GM18858 (cell line): Measurements from ENCODE around the gene NFATC1.
"Not testable (repeated sequence)": the region's sequence is repeated elsewhere in the genome, so short reads cannot be mapped to it uniquely, and the experiment has no call there.

ENCODE experiments used
- ATAC-seq: cut with Tn5 transposase; IDR thresholded peaks from one replicate; pipeline ENCODE4 v1.9.1; 2021; ENCODE audit not compliant: unreplicated experiment

The NFATC1 gene

GRCh38 chr18:79503406-79503805 lies 107.7 kb downstream of the NFATC1 start:
- ATAC-seq = no peak

- no peak for ATAC-seq
Measured at GRCh38 chr18:79504034-79504433, 108.3 kb downstream of the NFATC1 start.

- not testable (repeated sequence) for ATAC-seq
Measured at GRCh38 chr18:79504495-79504894, 108.8 kb downstream of the NFATC1 start.

GRCh38 chr18:79505465-79505864 lies 109.7 kb downstream of the NFATC1 start:
- not testable (repeated sequence) for ATAC-seq

GRCh38 chr18:79506191-79507075 lies 110.7 kb downstream of the NFATC1 start:
- ATAC-seq = no peak

DNA sequence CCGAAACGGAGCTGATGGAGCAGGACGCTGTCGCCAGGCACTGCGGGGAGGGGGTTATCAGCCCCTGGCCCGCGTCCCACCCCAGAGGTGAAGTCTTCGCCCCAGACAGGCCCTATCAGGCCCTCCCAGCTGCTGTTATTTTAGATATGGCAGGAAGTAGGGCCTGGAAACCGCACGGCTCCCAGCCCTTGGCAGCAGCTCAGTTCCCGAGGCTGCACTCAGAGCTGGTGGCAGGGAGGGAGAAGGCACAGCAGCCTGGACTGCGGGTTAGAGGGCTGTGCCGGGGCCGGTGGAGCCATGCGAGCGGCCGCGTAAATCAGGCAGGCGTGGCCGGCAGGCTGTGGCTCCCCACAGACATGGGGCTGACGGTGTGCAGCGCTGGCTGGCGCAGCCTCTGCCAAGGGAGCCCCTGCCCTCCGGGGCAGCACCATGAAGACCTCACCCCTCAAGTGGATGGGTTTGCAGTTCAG lies 111.4 kb downstream of the NFATC1 start:
- ATAC-seq = no peak

DNA sequence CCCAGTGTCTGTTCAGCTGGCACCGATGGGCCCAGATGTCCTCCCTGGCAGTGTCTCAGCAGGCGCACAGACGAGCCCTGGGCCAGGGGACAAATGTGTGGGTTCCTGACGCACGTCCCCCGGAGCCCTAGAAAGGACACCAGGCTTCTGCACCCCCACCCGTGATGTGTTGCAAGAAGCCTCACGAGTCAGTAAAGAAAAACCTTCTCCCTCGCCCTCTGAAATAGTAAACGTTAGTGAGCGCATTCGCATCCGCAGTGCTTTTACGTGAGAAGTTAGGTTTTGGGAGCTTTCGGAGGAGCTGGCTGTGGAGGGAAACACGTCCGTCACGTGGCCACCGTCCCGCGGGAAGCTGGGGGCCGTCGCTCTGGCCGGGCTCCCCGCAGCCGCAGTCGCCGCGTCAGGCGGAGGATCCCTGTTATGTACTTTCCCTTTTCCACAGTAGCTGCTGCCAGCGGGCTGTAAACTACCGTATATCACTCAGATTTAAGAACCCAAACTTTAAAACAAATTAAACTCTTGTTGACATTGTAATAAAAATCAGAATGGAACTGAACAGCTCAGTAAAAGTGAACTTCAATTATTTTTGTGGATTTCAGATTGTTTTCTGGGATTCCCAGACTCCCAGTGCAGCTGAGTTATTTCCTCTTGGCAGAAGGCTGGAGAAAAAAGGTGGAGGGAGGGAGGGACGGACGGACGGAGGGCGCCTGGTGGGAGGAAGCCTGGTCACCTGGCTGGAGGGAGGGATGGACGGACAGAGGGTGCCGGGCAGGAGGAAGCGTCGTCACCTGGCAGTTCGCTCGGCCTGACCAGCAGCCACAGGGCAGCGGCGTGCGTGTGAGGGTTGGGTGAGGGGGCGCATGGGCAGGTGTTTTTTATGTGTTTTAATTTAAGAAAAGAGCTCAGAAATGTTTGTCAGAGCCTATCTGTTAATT lies 112.1 kb downstream of the NFATC1 start:
- no peak for ATAC-seq

DNA sequence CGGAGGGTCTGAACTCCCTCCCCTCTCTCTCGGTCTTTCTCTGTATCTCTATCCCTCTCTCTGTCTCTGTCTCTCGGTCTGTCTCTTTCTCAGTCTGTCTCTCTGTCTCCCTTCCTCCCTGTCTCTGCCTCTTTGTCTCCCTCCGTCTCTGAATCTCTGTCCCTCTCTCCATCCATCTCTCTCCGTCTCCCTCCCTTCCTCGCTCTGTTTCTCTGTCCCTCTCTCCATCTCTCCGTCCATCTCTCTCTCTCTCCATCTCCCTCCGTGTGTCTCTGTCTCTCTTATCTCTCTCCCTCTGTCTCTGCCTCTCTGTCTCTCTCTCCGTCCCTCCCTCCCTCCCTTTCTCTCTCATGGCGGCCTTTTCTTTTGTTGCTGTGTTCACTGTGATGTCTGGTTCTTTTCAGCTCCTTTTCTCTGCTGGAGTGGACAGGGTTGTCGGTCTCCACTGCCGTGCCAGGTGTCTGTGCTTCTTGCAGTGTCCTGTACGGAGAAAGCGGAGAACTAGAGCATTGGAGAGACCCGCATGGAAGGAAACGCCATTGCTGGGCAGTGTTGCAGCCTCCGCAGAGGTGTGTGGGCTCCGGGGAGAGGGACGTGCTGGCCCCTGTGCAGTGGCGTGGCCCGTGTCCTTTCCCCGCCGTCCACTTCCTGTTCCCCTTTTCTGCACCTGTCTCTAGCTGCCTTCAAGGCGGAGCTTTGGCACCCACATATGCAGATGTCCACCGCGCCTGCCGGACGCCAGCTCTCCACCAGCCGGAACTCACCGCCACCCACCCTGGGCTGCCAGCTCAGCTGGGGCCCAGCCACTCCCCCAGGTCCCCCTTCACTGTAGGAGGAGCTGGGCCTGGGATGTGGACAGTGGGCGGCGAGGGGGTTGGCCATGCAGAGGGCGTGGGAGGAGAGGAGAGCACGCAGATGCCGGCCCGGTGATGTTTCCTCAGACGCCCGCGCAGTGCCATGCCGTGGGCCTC lies 113.1 kb downstream of the NFATC1 start:
- ATAC-seq = no peak

DNA sequence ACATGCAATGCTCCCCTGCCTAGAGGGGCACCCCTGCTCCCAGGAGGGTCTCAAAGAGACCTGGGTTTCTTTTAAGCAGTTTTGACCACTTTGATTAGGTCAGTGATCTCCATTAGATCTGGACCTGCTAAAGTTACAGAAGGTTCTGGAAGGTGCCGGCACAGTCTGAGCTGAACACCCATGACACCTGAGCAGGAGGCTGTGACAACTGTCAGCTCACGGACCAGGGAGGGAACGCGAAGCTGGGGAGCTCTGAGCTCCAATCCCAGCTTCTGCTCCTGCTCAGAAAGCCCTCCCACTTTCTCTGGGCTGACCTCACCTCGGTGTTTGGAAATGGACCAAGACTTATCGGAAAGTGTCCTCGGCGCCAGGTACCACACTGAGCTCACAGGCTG lies 113.8 kb downstream of the NFATC1 start:
- ATAC-seq = no peak

DNA sequence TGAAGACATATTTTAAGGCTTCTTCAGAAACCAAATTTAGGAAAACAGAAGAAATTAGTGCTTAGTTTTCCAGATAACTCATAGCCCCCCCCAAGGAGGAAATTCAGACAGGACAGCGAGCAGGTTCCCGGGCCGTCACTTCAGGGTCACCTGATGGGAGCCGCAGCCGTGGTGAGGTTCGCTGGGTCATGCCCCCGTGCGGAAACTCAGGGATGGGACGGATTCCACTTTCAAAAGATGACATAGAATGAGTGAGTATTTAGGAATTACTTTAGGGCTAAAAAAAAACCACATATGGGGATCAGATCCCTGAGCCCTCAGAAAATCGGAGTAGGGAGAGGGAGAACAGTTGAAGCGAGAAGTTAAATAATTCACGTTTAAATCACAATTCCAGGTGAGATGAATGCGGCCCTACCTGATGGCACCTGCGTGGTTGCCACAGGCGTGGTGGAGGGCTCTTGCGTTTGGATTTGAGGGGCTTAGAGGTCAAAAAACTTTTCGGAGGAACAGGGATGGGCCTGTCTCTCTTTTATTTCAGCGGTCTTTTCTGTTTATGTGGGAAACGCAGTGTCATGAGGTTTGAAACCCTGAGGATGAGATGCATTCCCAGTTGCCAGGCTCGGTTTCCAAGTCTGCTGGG lies 114.4 kb downstream of the NFATC1 start:
- ATAC-seq = no peak

- ATAC-seq = no peak
Measured at GRCh38 chr18:79510731-79511241, 115.1 kb downstream of the NFATC1 start.

DNA sequence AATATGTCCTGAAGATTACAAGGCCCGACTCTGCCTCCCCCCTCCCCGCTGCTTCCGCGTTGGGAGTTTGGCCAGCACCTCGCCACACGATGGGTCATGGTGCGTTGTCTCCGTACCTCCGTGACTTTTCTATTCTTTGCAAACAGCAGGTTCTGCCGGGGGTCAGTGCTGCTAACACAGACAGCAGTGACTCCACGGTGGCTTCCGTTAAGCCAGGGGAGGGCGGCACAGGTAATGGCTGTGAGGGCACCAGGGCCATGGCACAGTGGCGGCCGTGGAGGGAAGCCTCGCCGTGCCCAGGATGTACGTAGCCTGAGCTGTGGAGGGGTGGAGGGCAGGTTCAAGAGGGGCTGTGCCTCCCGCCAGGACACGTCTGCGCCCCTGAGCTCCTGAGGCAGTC lies 115.5 kb downstream of the NFATC1 start:
- no peak for ATAC-seq

DNA sequence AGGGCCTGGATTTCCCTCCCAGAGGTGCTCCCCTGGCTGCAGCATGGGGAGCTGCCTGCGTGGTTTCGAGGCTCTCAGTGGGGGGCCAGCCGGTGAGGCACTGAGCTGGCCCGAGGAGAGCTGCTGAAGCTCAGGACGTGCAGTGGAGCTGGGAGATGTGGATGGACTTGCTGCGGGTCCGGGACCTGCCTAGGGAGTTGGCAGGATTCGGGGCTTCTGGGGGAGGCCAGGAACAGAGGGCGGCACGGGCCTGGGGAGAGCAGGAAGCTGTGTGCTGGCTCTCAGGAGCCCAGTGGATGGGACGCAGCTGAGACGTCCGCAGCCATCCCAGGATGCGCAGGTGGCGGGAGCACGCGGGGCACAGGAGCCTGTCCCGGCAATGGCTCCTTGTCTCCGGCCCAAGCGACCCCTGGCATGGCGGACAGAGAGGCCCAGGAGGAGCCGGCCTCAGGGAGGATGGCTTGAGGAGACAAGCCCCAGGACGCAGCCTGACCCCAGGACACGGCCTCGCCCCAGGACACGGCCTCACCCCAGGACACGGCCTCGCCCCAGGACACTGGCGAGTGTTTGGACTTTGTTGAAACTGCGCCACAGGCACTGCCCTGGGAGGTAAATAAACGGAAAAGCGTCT lies 116.1 kb downstream of the NFATC1 start:
- ATAC-seq = no peak

GRCh38 chr18:79512461-79513380 lies 117.0 kb downstream of the NFATC1 start:
- no peak for ATAC-seq

DNA sequence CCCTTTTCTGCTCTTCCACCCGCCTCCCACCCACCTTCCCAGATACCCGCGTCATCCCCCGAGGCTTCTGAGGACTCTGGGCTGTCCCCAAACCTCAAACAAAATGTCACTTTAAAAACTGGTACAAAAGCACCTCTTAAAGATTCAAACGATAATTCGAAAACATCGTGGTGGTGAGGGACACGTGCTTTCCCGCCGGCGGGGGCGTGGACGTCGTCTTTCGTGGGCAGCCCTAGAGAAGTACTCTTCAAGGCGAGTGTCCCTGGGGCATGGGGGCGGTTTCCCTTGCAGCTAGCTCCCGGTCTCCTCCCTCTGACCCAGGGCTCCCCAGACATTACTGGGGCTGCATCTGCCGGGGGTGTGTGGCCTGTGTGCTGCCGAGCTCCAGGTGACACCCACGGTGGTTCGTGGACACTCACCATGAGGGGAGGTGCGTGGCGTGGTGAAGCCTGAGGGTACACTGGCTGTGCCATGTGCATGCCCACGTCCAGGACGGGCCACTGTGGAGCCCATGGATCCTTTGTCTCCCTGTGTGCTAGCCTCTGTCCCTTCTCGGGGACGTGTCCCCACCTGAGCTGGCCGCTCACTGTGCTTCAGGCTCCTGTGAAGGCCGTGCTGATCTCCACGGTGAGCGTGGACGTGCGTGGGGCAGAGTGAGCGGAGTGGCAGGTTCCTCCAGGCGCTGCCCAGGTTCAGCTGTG lies 117.8 kb downstream of the NFATC1 start:
- ATAC-seq = no peak

- ATAC-seq = no peak
Measured at GRCh38 chr18:79515331-79515730, 119.6 kb downstream of the NFATC1 start.

- no peak for ATAC-seq
Measured at GRCh38 chr18:79515944-79516351, 120.2 kb downstream of the NFATC1 start.
